ENCODE data around the gene CD40LG.

The CD40LG gene

GRCh38 chrX:136626891-136627290 is 21.1 kb upstream of the CD40LG start:
- no peak overlapping the region for H3K14ac ChIP-seq (ENCODE audit: low read length)

GRCh38 chrX:136627409-136627808 is 20.5 kb upstream of the CD40LG start:
- H3K23ac ChIP-seq (ENCODE audit: low read depth, low read length, poor library complexity), result no peak overlapping the region
- H3K4me3 ChIP-seq (ENCODE audit: low read length in 2 of 2), result no peak overlapping the region
- H3K27ac ChIP-seq (replicated peaks; ENCODE audit: low read length), result no peak overlapping the region
- H3K27me3 ChIP-seq (ENCODE audit: control insufficient read depth in 3 of 3, insufficient read depth in 3 of 3, low read depth in 1 of 3, low read length in 3 of 3), result peaks cover 0 to 30% (median 0%) of the 10 kb centered on the region in 3 experiments
- H3K4me1 ChIP-seq (ENCODE audit: control insufficient read depth in 2 of 2, insufficient read depth in 1 of 2, low read depth in 1 of 2, low read length in 2 of 2), result no peaks in the 10 kb centered on the region
- H3K36me3 ChIP-seq (replicated peaks in 1 of 2; ENCODE audit: control insufficient read depth in 2 of 2, insufficient read depth in 2 of 2, low read length in 2 of 2), result no peaks in the 10 kb centered on the region
- H2BK15ac ChIP-seq (ENCODE audit: low read length), result no peak overlapping the region
- DNase-seq (ENCODE audit: low spot score), result no peak
- H3K4ac ChIP-seq (ENCODE audit: low read length), result no peak overlapping the region
- H2BK120ac ChIP-seq (ENCODE audit: low read depth, low read length), result no peak overlapping the region
- no peak overlapping the region for H3K4me2 ChIP-seq (ENCODE audit: insufficient read depth, low read length, poor library complexity, severe bottlenecking)
- no peaks in the 10 kb centered on the region for H3K9me3 ChIP-seq (replicated peaks in 1 of 2; ENCODE audit: control insufficient read depth in 2 of 2, insufficient read depth in 1 of 2, low read depth in 1 of 2, low read length in 2 of 2)
- no CpG with 5 or more reads among the region's 4 CpGs for WGBS, 2 donors (ENCODE audit: extremely low coverage in 2 of 2, insufficient read length in 2 of 2, insufficient replicate concordance in 1 of 2)
- H2BK12ac ChIP-seq (ENCODE audit: low read length), result no peak overlapping the region
- H2BK5ac ChIP-seq (ENCODE audit: low read length), result no peak overlapping the region
- no peak overlapping the region for H3K14ac ChIP-seq (ENCODE audit: low read length)
- H4K8ac ChIP-seq (ENCODE audit: low read depth, low read length), result no peak overlapping the region
- H3K18ac ChIP-seq (ENCODE audit: low read length), result no peak overlapping the region
- H3K9ac ChIP-seq (ENCODE audit: low read depth, low read length, poor library complexity), result no peak overlapping the region
- H4K91ac ChIP-seq (ENCODE audit: low read depth, low read length, poor library complexity), result no peak overlapping the region
- no peak overlapping the region for H2AK5ac ChIP-seq (ENCODE audit: low read depth, low read length)
- H3K79me1 ChIP-seq (ENCODE audit: low read depth, low read length), result no peaks in the 10 kb centered on the region
- H2AFZ ChIP-seq (ENCODE audit: low read length), result no peak overlapping the region

More at GRCh38 chrX:136626891-136627290, 21.1 kb upstream of the CD40LG start:
- Histone ChIP-seq H2BK120ac (ENCODE audit: low read depth, low read length) (no peak overlapping the region), H2BK12ac (ENCODE audit: low read length) (no peak overlapping the region), H3K18ac (ENCODE audit: low read length) (no peak overlapping the region), H2AK5ac (ENCODE audit: low read depth, low read length) (no peak overlapping the region), H2AFZ (ENCODE audit: low read length) (no peak overlapping the region), H3K79me1 (ENCODE audit: low read depth, low read length) (no peaks in the 10 kb centered on the region), H3K9me3 (replicated peaks in 1 of 2; ENCODE audit: control insufficient read depth in 2 of 2, insufficient read depth in 1 of 2, low read depth in 1 of 2, low read length in 2 of 2) (no peaks in the 10 kb centered on the region), H4K91ac (ENCODE audit: low read depth, low read length, poor library complexity) (no peak overlapping the region), H3K27me3 (ENCODE audit: control insufficient read depth in 3 of 3, insufficient read depth in 3 of 3, low read depth in 1 of 3, low read length in 3 of 3) (peaks cover 0 to 31% (median 0%) of the 10 kb centered on the region in 3 experiments), H3K4ac (ENCODE audit: low read length) (no peak overlapping the region), H2BK5ac (ENCODE audit: low read length) (no peak overlapping the region), H3K4me2 (ENCODE audit: insufficient read depth, low read length, poor library complexity, severe bottlenecking) (no peak overlapping the region), H3K36me3 (replicated peaks in 1 of 2; ENCODE audit: control insufficient read depth in 2 of 2, insufficient read depth in 2 of 2, low read length in 2 of 2) (no peaks in the 10 kb centered on the region), H4K8ac (ENCODE audit: low read depth, low read length) (no peak overlapping the region), H3K27ac (replicated peaks; ENCODE audit: low read length) (no peak overlapping the region), H3K4me3 (ENCODE audit: low read length in 2 of 2) (no peak overlapping the region), H3K4me1 (ENCODE audit: control insufficient read depth in 2 of 2, insufficient read depth in 1 of 2, low read depth in 1 of 2, low read length in 2 of 2) (no peaks in the 10 kb centered on the region), H3K9ac (ENCODE audit: low read depth, low read length, poor library complexity) (no peak overlapping the region), H2BK15ac (ENCODE audit: low read length) (no peak overlapping the region), H3K23ac (ENCODE audit: low read depth, low read length, poor library complexity) (no peak overlapping the region)
- DNase-seq (ENCODE audit: low spot score), result no peak
- WGBS, 2 donors (ENCODE audit: extremely low coverage in 2 of 2, insufficient read length in 2 of 2, insufficient replicate concordance in 1 of 2), result no CpG with 5 or more reads among the region's 1 CpG

GRCh38 chrX:136629084-136629750 is 18.7 kb upstream of the CD40LG start:
- no peaks in the 10 kb centered on the region for H3K4me1 ChIP-seq (ENCODE audit: control insufficient read depth in 2 of 2, insufficient read depth in 1 of 2, low read depth in 1 of 2, low read length in 2 of 2)
- no peak overlapping the region for H3K4me2 ChIP-seq (ENCODE audit: insufficient read depth, low read length, poor library complexity, severe bottlenecking)
- H4K91ac ChIP-seq (ENCODE audit: low read depth, low read length, poor library complexity), result no peak overlapping the region
- H3K27ac ChIP-seq (replicated peaks; ENCODE audit: low read length), result no peak overlapping the region
- H2BK15ac ChIP-seq (ENCODE audit: low read length), result no peak overlapping the region
- H3K36me3 ChIP-seq (replicated peaks in 1 of 2; ENCODE audit: control insufficient read depth in 2 of 2, insufficient read depth in 2 of 2, low read length in 2 of 2), result no peaks in the 10 kb centered on the region
- no peak overlapping the region for H2BK12ac ChIP-seq (ENCODE audit: low read length)
- no peak overlapping the region for H2BK120ac ChIP-seq (ENCODE audit: low read depth, low read length)
- no peak overlapping the region for H3K4ac ChIP-seq (ENCODE audit: low read length)
- H3K23ac ChIP-seq (ENCODE audit: low read depth, low read length, poor library complexity), result no peak overlapping the region
- no CpG with 5 or more reads among the region's 6 CpGs for WGBS, 2 donors (ENCODE audit: extremely low coverage in 2 of 2, insufficient read length in 2 of 2, insufficient replicate concordance in 1 of 2)
- H3K18ac ChIP-seq (ENCODE audit: low read length), result no peak overlapping the region
- peaks cover 0 to 26% (median 0%) of the 10 kb centered on the region in 3 experiments for H3K27me3 ChIP-seq (ENCODE audit: control insufficient read depth in 3 of 3, insufficient read depth in 3 of 3, low read depth in 1 of 3, low read length in 3 of 3)
- no peak overlapping the region for H3K4me3 ChIP-seq (ENCODE audit: low read length in 2 of 2)
- no peaks in the 10 kb centered on the region for H3K9me3 ChIP-seq (replicated peaks in 1 of 2; ENCODE audit: control insufficient read depth in 2 of 2, insufficient read depth in 1 of 2, low read depth in 1 of 2, low read length in 2 of 2)
- H3K9ac ChIP-seq (ENCODE audit: low read depth, low read length, poor library complexity), result no peak overlapping the region
- no peak overlapping the region for H2AFZ ChIP-seq (ENCODE audit: low read length)
- no peak for DNase-seq (ENCODE audit: low spot score)
- H4K8ac ChIP-seq (ENCODE audit: low read depth, low read length), result no peak overlapping the region
- H3K79me1 ChIP-seq (ENCODE audit: low read depth, low read length), result no peaks in the 10 kb centered on the region
- H2BK5ac ChIP-seq (ENCODE audit: low read length), result no peak overlapping the region
- H2AK5ac ChIP-seq (ENCODE audit: low read depth, low read length), result no peak overlapping the region
- H3K14ac ChIP-seq (ENCODE audit: low read length), result no peak overlapping the region

GRCh38 chrX:136630881-136631280 is 17.1 kb upstream of the CD40LG start:
- DNase-seq (ENCODE audit: low spot score), result no peak
- no peak overlapping the region for H2BK120ac ChIP-seq (ENCODE audit: low read depth, low read length)
- no peak overlapping the region for H3K18ac ChIP-seq (ENCODE audit: low read length)
- no peak overlapping the region for H3K4ac ChIP-seq (ENCODE audit: low read length)
- no peak overlapping the region for H3K14ac ChIP-seq (ENCODE audit: low read length)
- no peak overlapping the region for H3K27ac ChIP-seq (replicated peaks; ENCODE audit: low read length)
- no CpG with 5 or more reads among the region's 1 CpG for WGBS, 2 donors (ENCODE audit: extremely low coverage in 2 of 2, insufficient read length in 2 of 2, insufficient replicate concordance in 1 of 2)
- no peak overlapping the region for H2AK5ac ChIP-seq (ENCODE audit: low read depth, low read length)
- no peak overlapping the region for H2BK12ac ChIP-seq (ENCODE audit: low read length)
- no peak overlapping the region for H4K91ac ChIP-seq (ENCODE audit: low read depth, low read length, poor library complexity)
- no peak overlapping the region for H2BK5ac ChIP-seq (ENCODE audit: low read length)
- H3K4me1 ChIP-seq (ENCODE audit: control insufficient read depth in 2 of 2, insufficient read depth in 1 of 2, low read depth in 1 of 2, low read length in 2 of 2), result peaks cover 0 to 5% of the 10 kb centered on the region in 2 donors
- peaks cover 0 to 34% (median 0%) of the 10 kb centered on the region in 3 experiments for H3K27me3 ChIP-seq (ENCODE audit: control insufficient read depth in 3 of 3, insufficient read depth in 3 of 3, low read depth in 1 of 3, low read length in 3 of 3)
- H2BK15ac ChIP-seq (ENCODE audit: low read length), result no peak overlapping the region
- no peak overlapping the region for H3K23ac ChIP-seq (ENCODE audit: low read depth, low read length, poor library complexity)
- no peak overlapping the region for H4K8ac ChIP-seq (ENCODE audit: low read depth, low read length)
- H3K4me3 ChIP-seq (ENCODE audit: low read length in 2 of 2), result no peak overlapping the region
- no peaks in the 10 kb centered on the region for H3K36me3 ChIP-seq (replicated peaks in 1 of 2; ENCODE audit: control insufficient read depth in 2 of 2, insufficient read depth in 2 of 2, low read length in 2 of 2)
- no peak overlapping the region for H2AFZ ChIP-seq (ENCODE audit: low read length)
- H3K4me2 ChIP-seq (ENCODE audit: insufficient read depth, low read length, poor library complexity, severe bottlenecking), result no peak overlapping the region
- no peaks in the 10 kb centered on the region for H3K9me3 ChIP-seq (replicated peaks in 1 of 2; ENCODE audit: control insufficient read depth in 2 of 2, insufficient read depth in 1 of 2, low read depth in 1 of 2, low read length in 2 of 2)
- no peaks in the 10 kb centered on the region for H3K79me1 ChIP-seq (ENCODE audit: low read depth, low read length)
- H3K9ac ChIP-seq (ENCODE audit: low read depth, low read length, poor library complexity), result no peak overlapping the region

Measured in neuronal stem cell (in vitro differentiated cells).